ENCODE measurements around the gene AMIGO3.
"Not testable (repeated sequence)": the region's sequence is repeated elsewhere in the genome, so short reads cannot be mapped to it uniquely, and the experiment has no call there.

AMIGO3 gene

DNA sequence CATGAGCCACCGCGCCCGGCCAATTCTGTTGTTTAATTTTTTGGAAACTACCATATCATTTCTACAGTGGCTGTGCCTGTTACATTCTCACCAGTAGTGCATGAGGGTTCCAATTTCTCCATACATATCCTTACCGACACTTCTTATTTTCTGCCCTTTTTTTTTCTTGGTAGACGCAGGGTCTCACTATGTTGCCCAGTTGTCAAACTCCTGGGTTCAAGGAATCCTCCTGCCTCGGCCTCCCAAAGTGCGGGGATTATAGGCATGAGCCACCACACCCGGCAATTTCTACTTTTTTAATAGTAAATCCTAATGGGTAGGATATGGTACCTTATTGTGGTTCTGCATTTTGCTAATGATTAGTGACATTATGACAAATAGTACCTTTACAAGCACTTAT lies 9.6 kb downstream of the AMIGO3 start:
- DNase-seq (ENCODE audit: low read depth in 3 of 3), result no peak

DNA sequence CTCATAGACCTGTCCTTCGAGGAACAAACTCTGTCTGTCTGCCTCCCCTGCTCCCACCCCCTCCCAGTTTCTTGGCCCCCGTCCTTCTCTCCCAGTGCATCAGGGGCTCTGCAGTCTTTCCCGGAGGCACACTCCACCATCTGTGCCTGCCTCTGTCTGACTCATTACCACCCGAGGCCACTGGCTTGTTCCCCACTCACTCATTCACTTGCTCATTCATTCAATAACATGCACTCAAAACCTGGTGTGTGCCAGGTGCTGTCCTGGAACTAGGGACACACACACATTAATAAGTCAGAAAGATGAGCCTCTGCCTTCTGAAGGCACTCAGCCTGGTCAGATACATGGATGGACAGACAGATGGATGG lies 12.4 kb downstream of the AMIGO3 start:
- DNase-seq (ENCODE audit: low read depth in 3 of 3), result no peak

DNA sequence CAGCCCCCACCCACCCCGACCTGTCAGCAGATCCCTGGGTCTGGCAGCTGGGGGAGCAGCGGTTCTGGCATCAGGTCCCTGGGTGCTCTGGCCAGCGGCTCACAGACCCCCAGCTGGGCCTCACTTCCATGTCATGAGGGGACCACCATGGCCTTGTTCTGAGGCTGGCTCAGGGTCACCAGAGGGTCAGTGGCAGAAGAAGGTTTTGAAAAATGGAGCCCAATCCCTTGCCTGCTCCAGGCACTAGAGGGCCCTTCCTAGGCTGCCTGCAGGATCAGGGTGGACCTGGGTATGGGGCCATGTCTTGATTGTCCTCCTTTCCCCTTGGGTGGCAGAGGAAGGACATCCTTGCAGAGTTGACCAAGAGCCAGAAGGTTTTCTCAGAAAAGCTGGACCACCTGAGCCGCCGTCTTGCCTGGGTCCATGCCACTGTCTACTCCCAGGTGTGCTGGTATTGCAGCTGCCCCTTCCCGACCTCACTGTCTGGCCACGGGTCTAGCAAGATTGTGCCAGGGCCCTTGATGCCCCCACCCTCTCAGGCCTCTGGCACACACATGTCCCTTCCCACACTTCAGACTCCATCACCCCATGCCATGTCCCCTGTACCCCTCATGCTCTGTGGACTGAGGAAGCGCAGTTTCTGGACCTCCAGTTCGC lies 12.9 kb downstream of the AMIGO3 start:
- DNase-seq (ENCODE audit: low read depth in 3 of 3), result no peak

DNA sequence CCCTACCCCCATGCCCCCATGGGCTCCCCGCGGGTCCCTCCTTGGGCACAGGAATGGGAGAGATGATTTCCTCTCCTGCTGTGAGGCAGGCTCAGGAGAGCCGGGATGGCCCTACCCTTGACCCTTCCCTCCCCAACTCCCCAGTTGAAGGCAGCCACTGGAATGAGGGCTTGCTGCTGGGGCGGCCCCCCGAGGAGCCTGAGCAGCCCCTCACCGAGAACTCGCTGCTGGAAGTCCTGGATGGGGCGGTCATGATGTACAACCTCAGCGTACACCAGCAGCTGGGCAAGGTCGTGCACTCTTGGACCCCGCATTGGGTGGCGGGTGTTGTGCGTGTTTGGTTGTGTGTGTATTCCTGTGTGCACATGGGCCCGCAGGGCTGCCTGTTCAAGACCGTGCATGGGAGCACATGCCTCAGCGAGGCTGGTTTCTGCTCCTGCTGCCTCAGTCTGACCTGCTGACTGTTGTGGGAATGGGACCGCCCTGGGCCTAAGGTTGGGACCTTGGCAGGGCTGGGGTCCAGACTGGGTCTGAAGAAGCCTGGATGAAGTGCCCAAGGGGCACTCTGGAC lies 14.0 kb downstream of the AMIGO3 start:
- DNase-seq (ENCODE audit: low read depth in 3 of 3), result no peak

DNA sequence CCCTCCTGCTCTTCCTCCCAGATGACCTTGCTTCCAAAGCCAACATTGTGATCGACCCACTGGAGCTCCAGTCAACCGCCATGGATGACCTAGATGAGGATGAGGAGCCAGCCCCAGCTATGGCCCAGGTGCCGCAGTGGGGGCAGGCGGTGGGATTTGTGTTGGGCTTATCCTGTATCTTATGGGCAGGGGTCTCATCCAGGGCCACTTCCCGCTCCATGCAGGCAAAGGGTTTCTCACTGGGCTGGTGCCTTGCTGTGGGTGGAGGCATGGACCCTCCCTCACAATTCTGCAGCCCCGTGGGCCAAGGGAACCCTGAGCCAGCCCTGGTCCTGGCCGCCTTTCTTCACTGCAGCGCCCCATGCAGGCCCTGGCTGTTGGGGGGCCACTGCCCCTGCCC lies 14.9 kb downstream of the AMIGO3 start:
- no peak for DNase-seq (ENCODE audit: low read depth in 3 of 3)

DNA sequence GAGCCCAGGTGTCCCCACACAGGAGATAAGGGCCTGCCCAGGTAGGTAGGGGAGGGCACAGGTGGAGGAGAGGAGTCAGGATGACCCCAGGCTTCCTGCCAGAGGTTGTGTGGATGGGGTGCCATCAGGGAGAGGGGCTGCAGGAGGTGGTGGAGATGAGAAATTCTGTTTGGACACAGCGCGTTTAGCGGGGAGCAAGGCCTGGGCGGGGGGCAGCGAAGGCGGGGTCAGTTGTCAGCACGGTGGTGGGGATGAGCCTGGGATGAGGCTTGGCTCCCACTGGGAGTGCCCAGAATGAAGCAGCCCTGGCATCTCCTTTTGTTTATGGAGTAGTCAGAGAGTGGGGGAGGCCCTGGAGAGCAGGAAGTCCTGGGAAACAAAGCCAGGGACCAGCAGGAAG lies 15.5 kb downstream of the AMIGO3 start:
- no peak for DNase-seq (ENCODE audit: low read depth in 3 of 3)

DNA sequence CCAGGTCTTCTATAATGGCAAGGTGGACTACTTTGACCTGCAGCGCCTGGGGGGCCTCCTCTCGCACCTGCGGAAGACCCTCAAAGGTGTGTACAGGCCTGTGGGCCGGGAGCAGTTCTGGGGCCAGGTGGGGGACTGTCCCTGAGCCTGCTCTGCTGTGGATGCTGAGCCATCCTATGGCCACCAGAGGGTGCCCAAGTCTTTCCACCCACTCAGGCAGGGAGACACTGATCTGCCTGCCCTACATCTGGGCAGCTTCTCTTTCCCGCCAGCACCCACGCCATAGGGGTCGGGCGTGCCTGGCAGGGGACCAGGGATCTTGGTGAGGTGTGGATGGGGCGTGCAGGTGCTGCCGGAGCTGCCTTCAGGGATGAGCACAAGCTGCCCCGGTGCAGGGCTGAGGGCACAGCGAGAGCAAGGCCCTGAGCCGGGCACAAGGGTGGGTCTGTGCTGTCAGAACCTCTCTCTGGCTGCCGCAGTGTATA lies 16.0 kb downstream of the AMIGO3 start:
- peak in 1 of 3 donors; percentile 47 for DNase-seq (ENCODE audit: low read depth in 3 of 3)

DNA sequence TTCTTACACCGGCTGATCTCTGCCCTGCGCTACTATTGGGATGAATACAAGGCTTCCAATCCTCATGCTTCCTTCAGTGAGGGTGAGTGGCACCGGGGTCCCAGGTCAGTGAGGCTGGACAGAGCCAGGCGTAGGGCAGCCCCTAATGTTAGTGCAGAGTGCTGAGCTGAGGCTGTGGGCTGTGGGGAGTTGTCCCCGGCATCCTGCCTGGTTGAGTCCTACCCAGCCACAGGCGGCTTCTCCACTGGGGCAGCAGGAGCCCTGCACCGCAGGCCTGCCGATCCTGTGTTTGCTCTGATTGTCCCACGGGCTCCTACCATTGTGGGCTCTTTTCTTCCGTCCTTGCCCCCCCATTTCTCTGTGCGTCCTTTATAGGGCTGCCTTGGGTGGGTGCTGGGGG lies 16.8 kb downstream of the AMIGO3 start:
- no peak for DNase-seq (ENCODE audit: low read depth in 3 of 3)

DNA sequence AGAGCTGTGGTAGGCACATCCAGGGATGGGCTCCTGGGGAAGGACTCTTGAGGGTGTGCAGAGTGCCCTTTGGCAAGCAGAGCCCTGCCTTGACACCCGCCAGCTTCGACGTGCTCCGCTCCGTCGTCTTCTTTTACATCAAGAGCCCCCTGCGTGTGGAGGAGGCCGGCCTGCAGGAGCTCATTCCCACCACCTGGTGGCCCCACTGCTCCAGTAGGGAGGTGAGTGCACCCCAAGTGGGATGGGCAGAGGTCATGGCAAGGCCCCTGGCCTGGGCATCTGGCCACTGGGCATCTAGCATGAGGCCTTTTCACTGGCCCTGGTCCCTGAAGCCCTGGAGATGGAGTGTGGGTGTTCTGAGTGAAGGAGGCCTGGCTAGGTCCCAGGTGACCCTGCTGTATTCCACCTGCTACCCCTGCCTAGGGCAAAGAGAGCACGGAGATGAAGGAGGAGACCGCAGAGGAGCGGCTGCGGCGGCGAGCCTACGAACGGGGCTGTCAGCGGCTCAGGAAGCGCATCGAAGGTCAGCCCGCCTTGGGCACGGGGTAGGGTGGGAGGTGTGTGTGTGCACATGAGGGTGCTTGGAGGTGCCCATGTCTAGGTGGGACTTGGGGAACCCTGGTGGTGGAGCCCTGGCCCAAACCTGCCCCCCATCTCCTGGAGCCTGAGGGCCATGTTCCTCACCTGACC lies 18.0 kb downstream of the AMIGO3 start:
- no peak for DNase-seq (ENCODE audit: low read depth in 3 of 3)

DNA sequence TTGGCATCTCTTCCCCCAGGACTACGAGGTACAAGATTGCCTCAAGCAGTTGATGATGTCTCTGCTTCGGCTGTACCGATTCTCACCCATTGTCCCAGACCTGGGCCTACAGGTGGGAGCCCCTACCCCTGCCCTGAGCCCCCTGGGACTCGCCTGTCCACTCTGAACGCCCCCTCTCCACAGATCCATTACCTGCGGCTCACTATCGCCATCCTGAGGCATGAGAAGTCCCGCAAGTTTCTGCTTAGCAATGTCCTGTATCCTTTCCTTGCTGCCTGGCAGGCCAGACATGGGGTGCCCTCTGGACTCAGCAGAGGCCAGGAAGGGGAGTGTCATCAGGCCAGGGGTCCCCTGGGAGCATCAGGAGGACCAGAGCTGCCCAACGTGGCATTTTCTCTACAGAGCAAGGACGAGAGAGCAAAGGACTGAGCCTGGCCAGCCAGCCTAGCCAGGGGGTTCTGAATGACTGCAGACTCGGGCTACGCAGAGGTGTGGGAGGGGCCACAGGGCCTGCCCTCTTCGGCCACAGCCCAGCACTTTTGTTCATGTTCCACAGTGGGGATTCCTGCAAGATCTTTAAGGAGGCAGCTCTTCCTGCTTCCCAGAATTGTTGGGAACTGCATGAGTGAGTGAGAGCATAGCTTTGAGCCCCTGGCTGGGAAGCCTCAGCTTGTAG lies 18.9 kb downstream of the AMIGO3 start:
- DNase-seq (ENCODE audit: low read depth in 3 of 3), result no peak

DNA sequence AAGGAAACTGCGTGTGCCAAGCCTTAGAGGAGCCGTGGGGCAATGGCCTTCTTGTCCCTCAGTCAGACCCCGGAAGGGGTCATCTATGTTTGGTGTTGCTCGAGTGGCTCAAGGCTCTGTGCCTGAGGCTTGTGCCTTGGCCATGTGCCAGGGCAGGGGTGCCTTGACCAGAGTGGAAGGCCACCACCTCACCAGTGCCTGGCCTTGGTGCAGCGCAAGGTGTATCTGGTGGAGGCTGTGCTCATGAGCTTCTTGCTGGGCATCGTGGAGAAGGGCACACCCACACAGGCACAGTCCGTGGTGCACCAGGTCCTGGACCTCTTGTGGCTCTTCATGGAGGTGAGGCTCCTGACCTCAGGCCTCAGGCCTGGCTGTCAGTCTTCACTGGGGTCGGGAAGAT lies 19.5 kb downstream of the AMIGO3 start:
- DNase-seq (ENCODE audit: low read depth in 3 of 3), result no peak

DNA sequence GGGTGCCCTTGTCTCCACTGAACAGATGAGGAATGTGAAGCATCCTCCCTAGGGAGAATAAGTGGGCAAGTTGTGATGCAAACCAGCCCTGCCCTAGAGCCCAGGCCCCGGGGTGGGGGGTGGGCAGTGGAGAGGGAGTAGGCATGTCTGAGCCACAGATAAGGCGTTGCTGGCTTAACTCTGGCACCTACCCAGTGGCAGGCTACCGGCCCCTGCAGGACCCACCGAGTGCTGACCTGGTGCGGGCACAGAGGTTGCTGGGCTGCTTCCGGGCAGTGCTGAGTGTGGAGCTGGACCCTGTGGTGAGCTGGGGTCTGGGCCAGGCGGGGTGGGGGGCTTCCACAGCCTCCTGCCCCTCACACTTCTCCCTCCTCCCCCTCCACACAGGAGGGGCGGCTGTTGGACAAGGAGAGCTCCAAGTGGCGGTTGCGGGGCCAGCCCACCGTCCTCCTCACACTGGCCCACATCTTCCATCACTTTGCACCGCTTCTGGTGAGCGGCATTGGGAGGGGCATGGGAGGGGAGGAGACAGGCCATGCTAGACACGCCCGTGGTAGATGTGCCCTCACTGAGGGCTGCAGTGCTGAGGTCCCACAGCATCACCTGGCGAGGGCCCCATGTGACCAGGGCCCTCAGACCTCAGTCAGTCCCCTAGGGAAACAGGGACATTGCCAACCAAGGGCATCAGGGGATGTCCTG lies 20.1 kb downstream of the AMIGO3 start:
- no peak for DNase-seq (ENCODE audit: low read depth in 3 of 3)

DNA sequence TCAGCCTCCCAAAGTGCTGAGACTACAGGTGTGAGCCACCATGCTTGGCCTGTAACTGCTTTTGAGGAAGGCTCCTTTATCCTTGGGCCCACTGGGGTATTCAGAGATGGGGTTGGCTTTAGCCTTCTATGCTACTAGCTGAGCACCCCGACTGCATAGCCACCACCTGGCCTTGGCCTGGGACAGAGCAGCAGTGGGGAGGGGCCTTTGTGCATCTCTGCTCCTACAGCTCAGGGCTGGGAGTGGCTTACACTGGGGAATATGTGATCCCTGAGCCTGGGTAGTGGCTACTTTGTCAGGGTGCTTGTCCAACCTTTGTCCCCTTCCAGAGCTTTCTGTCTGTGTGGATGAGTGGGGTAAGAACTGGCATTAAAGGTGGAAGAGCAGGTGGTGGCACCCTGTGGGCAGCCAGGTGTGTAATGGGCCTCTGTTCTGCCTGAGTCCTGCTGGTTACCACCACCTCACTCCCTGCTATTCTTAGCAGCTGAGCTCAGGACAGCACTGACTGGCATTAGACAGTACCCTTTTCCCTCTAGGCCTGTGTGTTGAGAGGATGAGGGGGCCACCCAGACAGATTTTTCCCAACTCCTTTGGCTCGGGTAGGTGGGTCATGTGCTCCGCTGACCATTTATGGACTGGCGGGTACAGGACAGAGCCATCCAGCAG lies 24.0 kb downstream of the AMIGO3 start:
- DNase-seq (ENCODE audit: low read depth in 3 of 3), result not testable (repeated sequence)

DNA sequence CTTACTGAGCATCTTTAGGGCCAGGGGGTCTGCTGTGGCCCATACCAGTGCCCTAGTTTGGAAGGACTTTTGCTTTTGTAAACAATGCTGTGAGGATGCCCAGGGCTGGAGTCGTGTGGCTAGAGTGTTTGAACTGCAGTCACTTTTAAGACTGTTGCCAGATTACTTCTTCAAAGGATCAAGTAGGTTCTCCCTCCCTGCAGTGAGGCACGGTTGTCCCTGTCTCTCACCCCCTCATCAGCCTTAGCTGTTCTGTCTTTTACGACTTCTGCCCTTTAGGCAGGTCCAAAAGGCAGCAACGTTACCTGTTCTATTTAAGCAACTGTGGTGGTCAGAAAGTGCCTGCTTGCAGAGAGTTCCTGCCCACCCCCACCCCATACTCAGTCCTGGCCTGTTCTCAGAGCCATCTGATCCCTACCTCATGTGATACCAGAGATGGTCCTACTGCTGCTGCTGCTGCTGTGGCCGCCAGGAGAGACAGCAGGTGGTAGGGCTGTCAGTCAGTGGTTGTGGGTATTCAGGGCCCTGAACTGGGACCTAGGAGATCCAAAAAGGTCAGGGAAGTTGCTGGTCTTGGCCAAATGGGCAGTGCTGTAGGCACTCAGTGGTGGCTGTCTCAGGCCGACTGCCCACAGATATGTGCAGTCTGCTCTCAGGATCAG lies 24.9 kb downstream of the AMIGO3 start:
- DNase-seq (ENCODE audit: low read depth in 3 of 3), result not testable (repeated sequence)

DNA sequence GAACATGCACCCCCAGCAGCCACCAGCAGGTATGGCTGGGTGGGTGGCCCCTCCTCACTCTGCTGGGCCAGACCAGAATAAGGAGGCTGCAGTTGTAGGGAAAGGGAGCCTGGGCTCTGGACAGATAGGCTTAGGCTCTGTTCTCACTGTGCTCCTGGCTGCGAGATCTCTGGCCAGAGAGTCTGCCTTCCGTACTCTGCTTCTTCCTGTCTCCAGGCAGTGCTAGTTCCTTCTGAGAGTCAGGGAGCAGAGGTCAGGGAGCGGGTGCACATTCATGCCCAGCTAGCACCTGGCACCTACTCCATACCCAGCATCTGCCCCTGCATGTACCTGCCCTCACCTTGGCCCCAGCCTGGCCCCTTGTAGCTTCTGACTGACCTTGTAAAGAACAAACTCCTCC lies 28.0 kb downstream of the AMIGO3 start:
- not testable (repeated sequence) for DNase-seq (ENCODE audit: low read depth in 3 of 3)

DNA sequence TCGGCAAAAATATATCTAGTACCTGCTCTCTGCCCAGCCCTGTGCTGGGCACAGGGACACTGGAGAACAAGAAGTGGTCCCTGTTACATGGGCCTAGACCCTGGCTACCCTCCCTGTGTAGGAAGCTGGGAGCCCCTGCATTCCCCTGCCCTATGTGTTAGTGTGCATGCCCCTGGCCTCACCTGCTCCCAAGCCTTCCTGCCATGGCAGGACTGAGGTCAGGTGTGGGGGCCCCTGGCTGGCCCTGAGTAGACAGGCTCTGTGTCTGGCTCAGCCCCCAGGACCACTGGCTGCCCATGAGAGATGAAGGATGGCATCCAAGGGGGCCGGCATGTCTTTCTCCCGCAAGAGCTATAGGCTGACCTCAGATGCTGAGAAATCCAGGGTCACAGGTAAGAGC lies 28.6 kb downstream of the AMIGO3 start:
- DNase-seq (ENCODE audit: low read depth in 3 of 3), result not testable (repeated sequence)

DNA sequence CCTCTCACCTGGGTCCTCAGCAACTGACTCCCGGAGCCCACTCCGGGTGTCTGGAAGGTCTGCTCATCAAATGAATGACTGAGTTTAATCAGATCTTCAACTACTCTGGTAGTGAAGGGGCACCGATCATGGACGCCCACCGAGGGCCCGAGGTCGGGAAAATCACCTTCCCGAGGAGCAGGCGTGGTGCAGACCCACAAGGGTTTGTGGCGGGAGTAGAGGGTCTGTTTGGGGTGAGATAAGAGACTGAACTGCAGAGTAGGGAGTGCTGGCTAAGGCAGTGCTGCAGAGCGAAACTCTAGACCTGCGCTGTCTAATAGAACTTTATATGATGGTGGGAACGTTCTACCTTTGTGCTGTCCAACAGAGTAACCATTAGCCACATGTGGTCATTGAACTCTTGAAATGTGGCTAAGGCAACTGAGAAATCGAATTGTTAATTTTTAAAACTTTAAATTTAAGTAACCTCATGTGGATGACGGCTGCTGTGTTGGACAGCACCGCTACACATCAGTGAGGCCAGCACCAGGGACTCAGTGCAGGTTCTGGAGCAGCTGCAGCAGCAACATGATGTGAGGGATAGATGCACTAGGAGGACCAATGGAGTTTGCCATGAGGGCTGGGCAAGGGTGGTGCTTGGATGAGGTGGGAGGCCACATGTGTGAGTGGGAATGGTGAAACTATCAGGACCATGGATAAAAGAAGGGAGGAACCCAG lies 29.4 kb downstream of the AMIGO3 start:
- DNase-seq (ENCODE audit: low read depth in 3 of 3), result not testable (repeated sequence)

DNA sequence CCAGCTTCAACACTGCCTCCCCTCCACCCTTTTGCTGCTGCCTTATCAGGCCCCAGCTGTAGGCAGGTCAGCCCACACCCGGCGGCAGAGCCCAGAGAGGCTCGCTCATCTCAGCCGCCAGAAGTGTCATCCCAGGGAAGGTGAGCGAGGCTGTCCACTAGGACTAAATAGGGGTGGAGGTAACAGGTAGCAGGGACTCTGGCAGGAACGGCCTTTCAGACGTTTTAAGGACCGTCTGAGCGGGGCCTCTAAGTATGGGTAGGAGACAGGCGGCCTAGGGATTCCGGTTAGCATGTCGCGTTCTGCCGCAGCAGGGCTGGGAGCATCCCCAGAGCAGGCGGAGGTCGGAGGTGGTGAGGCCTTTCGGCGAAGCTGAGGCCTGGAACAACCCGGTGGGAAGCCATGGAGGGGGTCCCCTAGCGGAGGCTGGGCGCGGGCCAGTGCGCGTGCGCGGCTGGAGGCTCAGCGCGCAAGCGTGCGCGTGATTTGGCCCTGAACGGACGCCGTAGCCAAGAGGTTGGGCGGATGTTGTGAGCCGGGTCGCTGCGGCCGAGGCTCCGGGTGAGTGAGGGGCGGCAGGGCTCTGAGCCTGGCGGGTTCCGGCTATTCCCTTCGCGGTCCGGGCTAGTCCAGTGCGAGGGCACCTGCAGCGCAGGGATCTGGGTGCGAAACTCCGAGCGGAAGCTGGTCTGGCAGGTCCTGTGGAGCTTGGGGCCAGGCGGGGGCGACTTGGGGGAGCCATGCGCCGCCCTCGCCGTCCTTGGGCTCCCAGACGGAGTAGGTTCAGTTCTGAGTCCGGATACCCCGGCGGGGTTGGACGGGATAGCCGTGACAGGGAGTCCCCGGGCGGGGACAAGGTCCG lies 30.2 kb downstream of the AMIGO3 start, which contains the start of the genes MST1 and RNF123:
TSS of gene MST1 (minus strand) at position 429 of the 862 bp plus-strand sequence. CDS start 783 bp downstream, outside the sequence.
TSS of gene RNF123 (plus strand) at position 512 of the 862 bp plus-strand sequence. CDS start 1,609 bp downstream, outside the sequence.
- peak; percentile 81 to 85 (median 83) for DNase-seq (ENCODE audit: low read depth in 3 of 3)
